PC-3 (cell line): ENCODE data around the gene ROMO1. TPM values are rescaled to one million over a fixed set of nuclear protein-coding genes. Genes with fewer than 3 reads are reported as not detected.

Experiments
- ATAC-seq: fragments of 200-7000 bp; cut with Tn5 transposase; 2 replicates; pipeline ENCODE4 v1.9.1; 2020; ENCODE audit warnings: mild to moderate bottlenecking, moderate library complexity
- BruUV-seq: library from RNA; stranded (reverse); fragments of 400-500 nt; replicated peaks from 2 replicates; lab custom pipeline; 2021; lab: Mats Ljungman, UMichigan
- CTCF ChIA-PET: fragments of 300-600 bp; sonication (Branson Sonifier 250); formaldehyde crosslinking; loops from one replicate; lab custom pipeline; 2022; ENCODE audit warnings: antibody characterized with exemption; lab: Charles Lee
- POLR2A ChIA-PET: fragments of 300-600 bp; sonication (Branson Sonifier 250); formaldehyde crosslinking; loops from one replicate; lab custom pipeline; 2022; ENCODE audit warnings: antibody characterized with exemption; ENCODE audit not compliant: unreplicated experiment; lab: Charles Lee
- DNase-seq: peaks from one replicate; pipeline ENCODE4 v3.0.0-alpha.2; 2015
- H2AFZ ChIP-seq: fragments of 300-600 bp; sonication (generic); 2 replicates; pipeline ENCODE4 v1.6.0; 2016; ENCODE audit warnings: antibody characterized with exemption, low read length
- H3F3A ChIP-seq: fragments of 300-600 bp; sonication (generic); one replicate; pipeline ENCODE4 v1.6.0; 2017; ENCODE audit warnings: antibody characterized with exemption, low read length, control low read depth, mild to moderate bottlenecking; ENCODE audit not compliant: unreplicated experiment
- H3K27ac ChIP-seq: fragments of 300-600 bp; sonication (generic); 2 replicates; pipeline ENCODE4 v1.5.1; 2016; ENCODE audit warnings: mild to moderate bottlenecking, low read length
- H3K27me3 ChIP-seq: fragments of 300-600 bp; sonication (generic); 2 replicates; pipeline ENCODE4 v1.6.1; 2016; ENCODE audit warnings: low read length, mixed read lengths
- H3K36me3 ChIP-seq: fragments of 300-600 bp; sonication (generic); 2 replicates; pipeline ENCODE4 v1.6.1; 2016; ENCODE audit warnings: low read depth, mixed run types, low read length, mixed read lengths
- H3K4me1 ChIP-seq: fragments of 300-600 bp; sonication (generic); 2 replicates; pipeline ENCODE4 v1.5.1; 2016; ENCODE audit warnings: low read length; ENCODE audit not compliant: insufficient read depth
- H3K4me2 ChIP-seq: fragments of 300-600 bp; sonication (generic); 2 replicates; pipeline ENCODE4 v1.6.0; 2016; ENCODE audit warnings: low read length
- H3K4me3 ChIP-seq: fragments of 300-600 bp; sonication (generic); 2 replicates; pipeline ENCODE4 v1.5.1; 2016; ENCODE audit warnings: mild to moderate bottlenecking, low read length, mixed read lengths
- H3K79me2 ChIP-seq: fragments of 300-600 bp; sonication (generic); 2 replicates; pipeline ENCODE4 v1.6.1; 2017; ENCODE audit warnings: low read length, mixed read lengths
- H3K9ac ChIP-seq: fragments of 300-600 bp; sonication (generic); 2 replicates; pipeline ENCODE4 v1.6.0; 2016; ENCODE audit warnings: mild to moderate bottlenecking, low read length
- H3K9me2 ChIP-seq: fragments of 300-600 bp; sonication (generic); replicated peaks from 2 replicates; pipeline ENCODE4 v1.6.1; 2016; ENCODE audit warnings: mixed run types, low read length, mixed read lengths
- H3K9me3 ChIP-seq: fragments of 300-600 bp; sonication (generic); 2 replicates; pipeline ENCODE4 v1.6.1; 2016; ENCODE audit warnings: low read length, mixed read lengths
- H4K20me1 ChIP-seq: fragments of 300-600 bp; sonication (generic); 2 replicates; pipeline ENCODE4 v1.6.1; 2016; ENCODE audit warnings: low read length, mixed read lengths
- EZH2 ChIP-seq: fragments of 300-600 bp; sonication (generic); IDR thresholded peaks from one replicate; pipeline ENCODE4 v1.6.1; 2017; ENCODE audit warnings: antibody characterized with exemption, mild to moderate bottlenecking, low read length; ENCODE audit not compliant: unreplicated experiment
- EZH2phosphoT487 ChIP-seq: fragments of 300-600 bp; sonication (generic); IDR thresholded peaks from 2 replicates; pipeline ENCODE4 v1.6.1; 2018; ENCODE audit warnings: mild to moderate bottlenecking, antibody characterized with exemption, low read length, borderline replicate concordance
- intact Hi-C: fragments of 100-400 bp; cut with micrococcal nuclease; formaldehyde crosslinking; loops from 2 replicates; pipeline ENCODE4 v1.9.0; 2023
- total RNA-seq: library from RNA; depleted of rRNA; stranded (reverse); fragments of >200 nt; gene quantifications from 2 replicates; pipeline ENCODE4 v1.2.3, GENCODE V29; 2014
- TF ChIP-seq, protein P1 (sequence below): fragments of 300-600 bp; sonication (generic); conservative IDR thresholded peaks from 2 replicates; pipeline ENCODE4 v1.5.1; 2017; ENCODE audit warnings: antibody characterized with exemption, low read depth, mild to moderate bottlenecking, low read length

ROMO1 gene
- total RNA-seq, 1 experiment from 2014 or later: 530 TPM

- no peaks in the 10 kb centered on the region for H4K20me1 ChIP-seq
- no peak overlapping the region for H3K9ac ChIP-seq
- no peak overlapping the region for H3K4me2 ChIP-seq
- H3K4me3 ChIP-seq: no peak overlapping the region
- no peak for TF ChIP-seq EZH2
- TF ChIP-seq, protein P1, sequence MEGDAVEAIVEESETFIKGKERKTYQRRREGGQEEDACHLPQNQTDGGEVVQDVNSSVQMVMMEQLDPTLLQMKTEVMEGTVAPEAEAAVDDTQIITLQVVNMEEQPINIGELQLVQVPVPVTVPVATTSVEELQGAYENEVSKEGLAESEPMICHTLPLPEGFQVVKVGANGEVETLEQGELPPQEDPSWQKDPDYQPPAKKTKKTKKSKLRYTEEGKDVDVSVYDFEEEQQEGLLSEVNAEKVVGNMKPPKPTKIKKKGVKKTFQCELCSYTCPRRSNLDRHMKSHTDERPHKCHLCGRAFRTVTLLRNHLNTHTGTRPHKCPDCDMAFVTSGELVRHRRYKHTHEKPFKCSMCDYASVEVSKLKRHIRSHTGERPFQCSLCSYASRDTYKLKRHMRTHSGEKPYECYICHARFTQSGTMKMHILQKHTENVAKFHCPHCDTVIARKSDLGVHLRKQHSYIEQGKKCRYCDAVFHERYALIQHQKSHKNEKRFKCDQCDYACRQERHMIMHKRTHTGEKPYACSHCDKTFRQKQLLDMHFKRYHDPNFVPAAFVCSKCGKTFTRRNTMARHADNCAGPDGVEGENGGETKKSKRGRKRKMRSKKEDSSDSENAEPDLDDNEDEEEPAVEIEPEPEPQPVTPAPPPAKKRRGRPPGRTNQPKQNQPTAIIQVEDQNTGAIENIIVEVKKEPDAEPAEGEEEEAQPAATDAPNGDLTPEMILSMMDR: no peak
- TF ChIP-seq EZH2phosphoT487: no peak
- no peak overlapping the region for H3K27ac ChIP-seq
- CTCF ChIA-PET: no interaction called here
- no peak for DNase-seq
- H3K79me2 ChIP-seq: no peaks in the 10 kb centered on the region
- H3K36me3 ChIP-seq: peaks cover 17% of the 10 kb centered on the region
- intact Hi-C loops: no loop called here
- no peaks in the 10 kb centered on the region for H3F3A ChIP-seq
- H2AFZ ChIP-seq: no peak overlapping the region
- no peaks in the 10 kb centered on the region for H3K27me3 ChIP-seq
- no TSS peak for BruUV-seq
- no peaks in the 10 kb centered on the region for H3K9me3 ChIP-seq
- no peak for ATAC-seq
- H3K9me2 ChIP-seq: no peaks in the 10 kb centered on the region
- POLR2A ChIA-PET: no interaction called here
- no peaks in the 10 kb centered on the region for H3K4me1 ChIP-seq
These were observed 8.9 kb upstream of the ROMO1 start for GRCh38 chr20:35690265-35690664.

DNA sequence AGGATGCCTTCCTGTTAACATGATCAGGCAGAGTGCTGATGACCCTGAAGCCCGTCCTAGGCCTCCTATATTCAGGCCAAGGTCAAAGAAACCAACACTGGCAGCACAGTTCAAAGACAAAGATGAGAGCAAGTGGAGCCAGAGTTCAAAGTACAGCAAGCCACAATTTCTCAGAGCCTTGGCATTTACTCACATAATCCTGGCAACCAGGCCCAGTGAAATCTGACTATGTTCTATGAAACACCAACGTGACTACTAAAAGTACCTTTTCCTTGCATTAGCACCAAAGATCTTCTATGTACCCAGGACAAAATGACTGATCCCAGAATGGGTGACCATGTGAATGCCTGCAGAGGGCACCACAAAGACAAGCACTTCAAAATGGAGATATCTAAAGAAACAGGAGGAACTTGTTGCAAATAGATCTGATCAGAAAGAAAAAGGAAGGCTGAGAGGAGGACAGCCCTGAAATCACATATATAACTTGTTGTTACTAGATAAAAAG is 3.9 kb upstream of the ROMO1 start:
- no peak overlapping the region for H3K4me3 ChIP-seq
- no TSS peak for BruUV-seq
- no peak for DNase-seq
- peaks cover 11% of the 10 kb centered on the region for H3K4me1 ChIP-seq
- H3K79me2 ChIP-seq: peaks cover 33% of the 10 kb centered on the region
- TF ChIP-seq, protein P1: no peak; the same call in 1 of the 2 replicates
- no peak for TF ChIP-seq EZH2phosphoT487
- no peak for TF ChIP-seq EZH2
- H3F3A ChIP-seq: no peaks in the 10 kb centered on the region
- H4K20me1 ChIP-seq: no peaks in the 10 kb centered on the region
- POLR2A ChIA-PET: no interaction called here
- no peak overlapping the region for H2AFZ ChIP-seq
- H3K36me3 ChIP-seq: peaks cover 11% of the 10 kb centered on the region; the same call in 1 of the 2 replicates
- no peaks in the 10 kb centered on the region for H3K27me3 ChIP-seq
- CTCF ChIA-PET: no interaction called here
- intact Hi-C loops: loop anchor here (5.0 kb wide), 1 partner anchor 233 kb away; no protein-coding TSS in a partner anchor
- ATAC-seq: no peak
- H3K9ac ChIP-seq: no peak overlapping the region
- H3K27ac ChIP-seq: no peak overlapping the region
- H3K9me2 ChIP-seq: no peaks in the 10 kb centered on the region
- H3K4me2 ChIP-seq: no peak overlapping the region
- no peaks in the 10 kb centered on the region for H3K9me3 ChIP-seq

- no peaks in the 10 kb centered on the region for H4K20me1 ChIP-seq
- no peak for ATAC-seq
- peaks cover 40% of the 10 kb centered on the region for H3K79me2 ChIP-seq
- no peak overlapping the region for H3K4me2 ChIP-seq
- H3K9me2 ChIP-seq: no peaks in the 10 kb centered on the region
- no peak overlapping the region for H3K9ac ChIP-seq
- intact Hi-C loops: loop anchor here (5.0 kb wide), 1 partner anchor 234 kb away; no protein-coding TSS in a partner anchor
- BruUV-seq: no TSS peak
- TF ChIP-seq EZH2: no peak
- no peak for TF ChIP-seq EZH2phosphoT487
- TF ChIP-seq, protein P1: no peak
- no peaks in the 10 kb centered on the region for H3K9me3 ChIP-seq
- H3K36me3 ChIP-seq: peaks cover 8% of the 10 kb centered on the region; the same call in 1 of the 2 replicates
- ChIA-PET CTCF (interaction anchor here (0.6 kb wide), 1 partner anchor 100 kb away, joined by 3 read pairs; no protein-coding TSS in a partner anchor), POLR2A (no interaction called here)
- H3K4me3 ChIP-seq: no peak overlapping the region
- DNase-seq: no peak
- H3K27me3 ChIP-seq: no peaks in the 10 kb centered on the region
- peaks cover 17% of the 10 kb centered on the region for H3K4me1 ChIP-seq
- H2AFZ ChIP-seq: no peak overlapping the region
- no peak overlapping the region for H3K27ac ChIP-seq
- no peaks in the 10 kb centered on the region for H3F3A ChIP-seq
These were observed 3.2 kb upstream of the ROMO1 start for GRCh38 chr20:35695978-35696377.
